Left lung (tissue), 10 donors: Measurements from ENCODE around the gene PDE4D. TPM values are rescaled to one million over a fixed set of nuclear protein-coding genes. Genes with fewer than 3 reads are reported as not detected.
A peak's percentile ranks its signal among the peaks of the same experiment; 100 is the strongest.
"Not testable (repeated sequence)": the region's sequence is repeated elsewhere in the genome, so short reads cannot be mapped to it uniquely, and the experiment has no call there.

ENCODE experiments used
- ATAC-seq: fragments of 200-7000 bp; cut with Tn5 transposase; one replicate; pipeline ENCODE4 v1.9.1; 2020; ENCODE audit warnings: moderate library complexity
- DNase-seq, 4 donors: peaks; one replicate each; pipeline ENCODE4 v3.0.0-alpha.2; 2013 to 2020
- H3K27ac ChIP-seq, 2 donors: fragments of 200-600 bp; sonication (generic) in 1 of 2; one replicate each; pipeline versions ENCODE4 v1.5.0 to v1.8.0; 2020 to 2021
- H3K27me3 ChIP-seq, 2 donors: fragments of 200-600 bp; sonication (generic) in 1 of 2; one replicate each; pipeline versions ENCODE4 v1.5.0 to v1.8.0; 2020 to 2021
- H3K36me3 ChIP-seq, 2 donors: fragments of 200-600 bp; sonication (generic) in 1 of 2; one replicate each; pipeline versions ENCODE4 v1.5.0 to v1.8.0; 2020 to 2021
- H3K4me1 ChIP-seq, 2 donors: fragments of 200-600 bp; one replicate each; pipeline ENCODE4 v1.8.0; 2021
- H3K4me3 ChIP-seq, 2 donors: fragments of 200-600 bp; sonication (generic) in 1 of 2; one replicate each; pipeline versions ENCODE4 v1.5.0 to v1.8.0; 2020 to 2021; ENCODE audit warnings: mild to moderate bottlenecking in 1 of 2
- H3K9me3 ChIP-seq, 2 donors: fragments of 200-600 bp; sonication (generic) in 1 of 2; one replicate each; pipeline versions ENCODE4 v1.5.0 to v1.8.0; 2020 to 2021
- intact Hi-C, 2 donors: fragments of 100-400 bp; cut with DNase I; formaldehyde crosslinking; loops; one replicate each; pipeline versions ENCODE4 v1.11.2 to v1.14.2; 2022
- polyA plus RNA-seq, 6 donors: library from polyadenylated mRNA; unstranded; fragments of 120-200 nt; gene quantifications; one replicate each; pipeline ENCODE4 v1.2.1, GENCODE V29; 2013; ENCODE audit not compliant: insufficient read length in 6 of 6
- total RNA-seq, 2 donors: library from RNA; stranded (reverse); fragmentation: NEBNext Ultra II Directional; extraction: Animal tissue kit (Norgen Biotek cat#: 25700); gene quantifications; one replicate each; pipeline ENCODE4 v1.2.1, GENCODE V29; 2021
- TF ChIP-seq, protein P1 (sequence below), 2 donors: fragments of 200-600 bp; sonication (generic) in 1 of 2; IDR thresholded peaks; one replicate each; pipeline versions ENCODE4 v1.5.0 to v1.8.0; 2021; ENCODE audit warnings: antibody characterized with exemption in 2 of 2
- donor health status: DM: no; HTN: yes; CAD: no.
- donor health status: DM: no; HTN: no; CAD: no.

The PDE4D gene
- total and polyA plus RNA-seq, 8 donors: 21.4 to 57.1 (median 25.4) TPM

- ATAC-seq (no peak), DNase-seq (no peak)
- H3K4me1 ChIP-seq: peaks cover 0 to 9% of the 10 kb centered on the region in 2 donors
- H3K36me3 ChIP-seq: no peaks in the 10 kb centered on the region
- H3K9me3 ChIP-seq: no peaks in the 10 kb centered on the region
- H3K27ac ChIP-seq: no peak overlapping the region
- intact Hi-C loops: no loop called here
- H3K4me3 ChIP-seq: no peak overlapping the region
- TF ChIP-seq, protein P1, sequence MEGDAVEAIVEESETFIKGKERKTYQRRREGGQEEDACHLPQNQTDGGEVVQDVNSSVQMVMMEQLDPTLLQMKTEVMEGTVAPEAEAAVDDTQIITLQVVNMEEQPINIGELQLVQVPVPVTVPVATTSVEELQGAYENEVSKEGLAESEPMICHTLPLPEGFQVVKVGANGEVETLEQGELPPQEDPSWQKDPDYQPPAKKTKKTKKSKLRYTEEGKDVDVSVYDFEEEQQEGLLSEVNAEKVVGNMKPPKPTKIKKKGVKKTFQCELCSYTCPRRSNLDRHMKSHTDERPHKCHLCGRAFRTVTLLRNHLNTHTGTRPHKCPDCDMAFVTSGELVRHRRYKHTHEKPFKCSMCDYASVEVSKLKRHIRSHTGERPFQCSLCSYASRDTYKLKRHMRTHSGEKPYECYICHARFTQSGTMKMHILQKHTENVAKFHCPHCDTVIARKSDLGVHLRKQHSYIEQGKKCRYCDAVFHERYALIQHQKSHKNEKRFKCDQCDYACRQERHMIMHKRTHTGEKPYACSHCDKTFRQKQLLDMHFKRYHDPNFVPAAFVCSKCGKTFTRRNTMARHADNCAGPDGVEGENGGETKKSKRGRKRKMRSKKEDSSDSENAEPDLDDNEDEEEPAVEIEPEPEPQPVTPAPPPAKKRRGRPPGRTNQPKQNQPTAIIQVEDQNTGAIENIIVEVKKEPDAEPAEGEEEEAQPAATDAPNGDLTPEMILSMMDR (IDR thresholded peaks at IDR 0.05): no peak
- no peaks in the 10 kb centered on the region for H3K27me3 ChIP-seq
These were observed 573.1 kb downstream of the PDE4D start for GRCh38 chr5:59320420-59320819.

DNA sequence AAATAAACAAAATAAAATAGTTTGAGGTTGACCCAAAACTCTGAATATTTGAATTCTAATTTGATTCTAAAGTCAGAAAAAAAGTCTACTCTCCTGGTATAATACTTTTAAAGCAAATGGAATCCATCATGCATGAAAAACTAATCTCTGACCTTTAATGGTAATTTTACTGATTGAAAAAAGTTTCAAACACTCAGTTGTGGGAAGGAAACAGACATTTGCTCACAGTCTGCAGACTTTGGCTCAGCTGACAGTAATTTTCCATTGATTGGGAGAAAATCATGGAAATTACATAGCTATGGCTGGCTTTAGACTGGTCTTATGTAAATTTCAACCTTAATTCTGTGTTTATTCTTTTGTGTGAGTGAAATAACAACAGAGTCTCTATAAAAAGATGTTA lies 574.3 kb downstream of the PDE4D start:
- H3K4me1 ChIP-seq: peaks cover 0 to 9% of the 10 kb centered on the region in 2 donors
- intact Hi-C loops: no loop called here
- H3K27ac ChIP-seq: no peak overlapping the region
- H3K9me3 ChIP-seq: no peaks in the 10 kb centered on the region
- H3K4me3 ChIP-seq: no peak overlapping the region
- TF ChIP-seq, protein P1 (IDR thresholded peaks at IDR 0.05): no peak
- H3K27me3 ChIP-seq: no peaks in the 10 kb centered on the region
- peak in 1 of 4 donors; percentile 30 for DNase-seq
- H3K36me3 ChIP-seq: no peaks in the 10 kb centered on the region
- no peak for ATAC-seq

- Histone ChIP-seq H3K4me3 (no peak overlapping the region), H3K27me3 (no peaks in the 10 kb centered on the region), H3K4me1 (peaks cover 0 to 9% of the 10 kb centered on the region in 2 donors), H3K36me3 (no peaks in the 10 kb centered on the region), H3K27ac (no peak overlapping the region), H3K9me3 (no peaks in the 10 kb centered on the region)
- peak; percentile 22 for ATAC-seq
- intact Hi-C loops: no loop called here
- TF ChIP-seq, protein P1 (IDR thresholded peaks at IDR 0.05): no peak
- no peak for DNase-seq
These were observed 575.7 kb downstream of the PDE4D start for GRCh38 chr5:59317774-59318205.

DNA sequence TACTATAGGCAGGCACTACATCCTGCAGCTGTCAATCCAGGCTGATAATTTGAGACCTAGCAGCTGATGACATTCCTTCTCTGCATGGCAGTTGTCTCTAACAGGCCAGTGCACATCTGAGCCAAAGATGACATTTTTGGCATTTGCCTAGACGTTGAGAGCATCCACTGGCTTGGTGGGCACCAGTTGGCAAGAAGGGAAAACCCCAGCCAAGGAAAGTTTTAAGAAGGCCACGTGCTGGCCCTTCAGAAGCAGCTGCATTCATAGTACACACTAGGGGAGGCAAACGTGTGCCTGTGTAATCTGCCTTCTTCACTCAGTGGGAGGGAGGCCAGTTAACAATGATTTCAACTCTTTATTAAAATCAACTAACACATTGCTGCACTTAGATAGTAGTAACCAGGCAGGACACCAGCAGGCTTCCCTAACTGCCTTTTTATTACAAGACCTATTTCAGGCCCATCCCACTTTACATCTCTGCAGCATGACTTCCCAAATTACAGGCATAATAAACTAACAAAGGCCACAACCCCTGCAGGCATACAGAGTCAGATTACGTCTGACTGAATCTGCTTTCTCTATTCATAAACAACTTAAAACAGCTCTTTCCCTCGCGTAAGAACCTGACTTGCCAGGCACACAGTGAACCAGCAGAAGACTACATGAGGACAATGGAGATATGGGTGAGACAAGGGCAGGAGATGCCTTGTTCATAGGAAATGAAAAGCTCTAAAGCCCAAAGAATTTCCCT lies 576.3 kb downstream of the PDE4D start:
- Histone ChIP-seq H3K27ac (no peak overlapping the region), H3K4me3 (no peak overlapping the region), H3K4me1 (peaks cover 0 to 9% of the 10 kb centered on the region in 2 donors), H3K36me3 (no peaks in the 10 kb centered on the region), H3K9me3 (no peaks in the 10 kb centered on the region), H3K27me3 (no peaks in the 10 kb centered on the region)
- intact Hi-C loops: no loop called here
- TF ChIP-seq, protein P1 (IDR thresholded peaks at IDR 0.05): no peak
- DNase-seq (peak in 1 of 4 donors; percentile 49), ATAC-seq (peak; percentile 34)

DNA sequence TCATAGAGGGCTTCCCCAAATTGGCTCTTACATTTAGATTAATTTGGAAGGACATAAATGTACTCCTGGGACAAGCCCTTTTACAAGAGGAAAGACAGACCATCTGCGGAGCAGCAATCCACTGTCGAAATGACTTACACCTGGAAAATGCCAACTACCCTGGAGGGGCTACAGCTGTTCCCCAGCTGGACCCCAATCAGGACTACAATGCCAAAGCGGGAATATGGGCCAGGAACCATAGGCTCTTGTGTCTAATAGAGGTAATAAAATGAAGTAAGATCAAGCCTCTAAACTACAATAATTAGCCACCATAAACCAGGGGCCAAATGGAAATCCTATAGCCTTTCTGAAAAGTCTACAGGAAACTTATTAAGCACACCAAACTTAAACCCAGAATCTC lies 581.3 kb downstream of the PDE4D start:
- no peak for DNase-seq
- Histone ChIP-seq H3K4me1 (no peaks in the 10 kb centered on the region), H3K4me3 (no peak overlapping the region), H3K27ac (no peak overlapping the region), H3K36me3 (no peaks in the 10 kb centered on the region), H3K9me3 (no peaks in the 10 kb centered on the region), H3K27me3 (no peaks in the 10 kb centered on the region)
- ATAC-seq: no peak
- intact Hi-C loops: no loop called here
- TF ChIP-seq, protein P1 (IDR thresholded peaks at IDR 0.05): no peak

GRCh38 chr5:59308685-59309084 lies 584.8 kb downstream of the PDE4D start:
- intact Hi-C loops: not testable (repeated sequence)

GRCh38 chr5:59303289-59303716 lies 590.2 kb downstream of the PDE4D start:
- H3K36me3 ChIP-seq, ATAC-seq, H3K4me3 ChIP-seq, H3K27ac ChIP-seq, H3K27me3 ChIP-seq, H3K9me3 ChIP-seq, H3K4me1 ChIP-seq, DNase-seq, intact Hi-C loops: not testable (repeated sequence)

More at GRCh38 chr5:59308685-59309084, 584.8 kb downstream of the PDE4D start:
- H3K4me1 ChIP-seq, ATAC-seq, DNase-seq, H3K9me3 ChIP-seq, H3K4me3 ChIP-seq, H3K36me3 ChIP-seq, H3K27ac ChIP-seq, H3K27me3 ChIP-seq: not testable (repeated sequence)

- H3K27me3 ChIP-seq, H3K4me1 ChIP-seq, ATAC-seq, H3K4me3 ChIP-seq, intact Hi-C loops, H3K9me3 ChIP-seq, H3K27ac ChIP-seq, DNase-seq, H3K36me3 ChIP-seq: not testable (repeated sequence)
These were observed 591.0 kb downstream of the PDE4D start for GRCh38 chr5:59302509-59302908.
